H9 (cell line): ENCODE data around the gene SV2C. TPM values are rescaled to one million over a fixed set of nuclear protein-coding genes. Genes with fewer than 3 reads are reported as not detected.

Source experiments
- DNase-seq: peaks from one replicate; pipeline ENCODE4 v3.0.0-alpha.2; 2017
- H2AFZ ChIP-seq: one replicate; pipeline ENCODE4 v1.6.1; 2013; ENCODE audit warnings: mild to moderate bottlenecking, low read length, control low read depth, moderate library complexity
- H2AK5ac ChIP-seq: 2 replicates; pipeline ENCODE4 v1.6.1; 2013; ENCODE audit warnings: low read length, control low read depth, mixed read lengths; ENCODE audit not compliant: insufficient read length
- H2BK120ac ChIP-seq: one replicate; pipeline ENCODE4 v1.6.1; 2013; ENCODE audit warnings: low read depth, mild to moderate bottlenecking, low read length, control low read depth, inconsistent platforms; ENCODE audit not compliant: poor library complexity, severe bottlenecking
- H2BK12ac ChIP-seq: 2 replicates; pipeline ENCODE4 v1.6.1; 2013; ENCODE audit warnings: low read length, control low read depth, mixed read lengths, low read depth; ENCODE audit not compliant: insufficient read length
- H2BK15ac ChIP-seq: 2 replicates; pipeline ENCODE4 v1.6.1; 2013; ENCODE audit warnings: low read depth, low read length, control low read depth
- H2BK20ac ChIP-seq: one replicate; pipeline ENCODE4 v1.6.1; 2013; ENCODE audit warnings: low read depth, mild to moderate bottlenecking, low read length, control low read depth, inconsistent platforms; ENCODE audit not compliant: poor library complexity, severe bottlenecking
- H2BK5ac ChIP-seq: 2 replicates; pipeline ENCODE4 v1.6.1; 2013; ENCODE audit warnings: low read length, control low read depth, mixed read lengths; ENCODE audit not compliant: insufficient read length
- H3K14ac ChIP-seq: 2 replicates; pipeline ENCODE4 v1.6.1; 2013; ENCODE audit warnings: low read length, control low read depth; ENCODE audit not compliant: insufficient read depth
- H3K18ac ChIP-seq: 2 replicates; pipeline ENCODE4 v1.6.1; 2013; ENCODE audit warnings: low read depth, mild to moderate bottlenecking, mixed read lengths, low read length, control low read depth; ENCODE audit not compliant: insufficient read length
- H3K23ac ChIP-seq: 2 replicates; pipeline ENCODE4 v1.6.1; 2013; ENCODE audit warnings: low read length, control low read depth, mixed read lengths, low read depth; ENCODE audit not compliant: insufficient read length
- H3K23me2 ChIP-seq: 2 replicates; pipeline ENCODE4 v1.6.1; 2013; ENCODE audit warnings: low read depth, mild to moderate bottlenecking, mixed read lengths, low read length, control low read depth; ENCODE audit not compliant: insufficient read length, poor library complexity, severe bottlenecking
- H3K27ac ChIP-seq: 2 replicates; pipeline ENCODE4 v1.5.1; 2013; ENCODE audit warnings: low read length, control low read depth, mixed read lengths, low read depth; ENCODE audit not compliant: insufficient read length
- H3K27me3 ChIP-seq: 2 replicates; pipeline ENCODE4 v1.6.1; 2013; ENCODE audit warnings: low read length, control low read depth, inconsistent platforms; ENCODE audit not compliant: insufficient read depth
- H3K4ac ChIP-seq: 2 replicates; pipeline ENCODE4 v1.6.1; 2013; ENCODE audit warnings: low read depth, mild to moderate bottlenecking, control low read depth, inconsistent platforms, low read length, moderate library complexity
- H3K4me1 ChIP-seq: 2 replicates; pipeline ENCODE4 v1.6.1; 2013; ENCODE audit warnings: low read length, control low read depth, inconsistent platforms; ENCODE audit not compliant: insufficient read depth
- H3K4me2 ChIP-seq: 2 replicates; pipeline ENCODE4 v1.6.1; 2013; ENCODE audit warnings: low read length, control low read depth, mixed read lengths; ENCODE audit not compliant: insufficient read length, insufficient read depth
- H3K56ac ChIP-seq: 2 replicates; pipeline ENCODE4 v1.6.1; 2013; ENCODE audit warnings: low read depth, mild to moderate bottlenecking, mixed read lengths, low read length, control low read depth; ENCODE audit not compliant: insufficient read length
- H3K79me1 ChIP-seq: 2 replicates; pipeline ENCODE4 v1.6.1; 2013; ENCODE audit warnings: low read depth, mild to moderate bottlenecking, moderate library complexity, low read length, control low read depth, inconsistent platforms; ENCODE audit not compliant: insufficient read depth, poor library complexity, severe bottlenecking
- H3K79me2 ChIP-seq: 2 replicates; pipeline ENCODE4 v1.6.1; 2013; ENCODE audit warnings: low read length, control low read depth, inconsistent platforms; ENCODE audit not compliant: insufficient read depth
- H3K9ac ChIP-seq: 2 replicates; pipeline ENCODE4 v1.6.1; 2013; ENCODE audit warnings: low read length, control low read depth, mixed read lengths; ENCODE audit not compliant: insufficient read length; ENCODE audit errors: extremely low read depth
- H3K9me3 ChIP-seq: one replicate; pipeline ENCODE4 v1.6.1; 2013; ENCODE audit warnings: low read depth, low read length, inconsistent platforms; ENCODE audit not compliant: control insufficient read depth
- H3T11ph ChIP-seq: one replicate; pipeline ENCODE4 v1.6.1; 2013; ENCODE audit warnings: mild to moderate bottlenecking, low read length, control low read depth, inconsistent platforms
- H4K20me1 ChIP-seq: one replicate; pipeline ENCODE4 v1.6.1; 2013; ENCODE audit not compliant: control insufficient read depth, insufficient read length, insufficient read depth
- H4K5ac ChIP-seq: 2 replicates; pipeline ENCODE4 v1.6.1; 2013; ENCODE audit warnings: low read depth, mild to moderate bottlenecking, mixed read lengths, low read length, control low read depth; ENCODE audit not compliant: insufficient read length
- H4K8ac ChIP-seq: replicated peaks from 2 replicates; pipeline ENCODE4 v1.6.1; 2013; ENCODE audit warnings: low read length, control low read depth, mixed read lengths, low read depth; ENCODE audit not compliant: insufficient read length
- H4K91ac ChIP-seq: 2 replicates; pipeline ENCODE4 v1.6.1; 2013; ENCODE audit warnings: low read depth, mild to moderate bottlenecking, moderate library complexity, mixed read lengths, low read length, control low read depth; ENCODE audit not compliant: insufficient read length
- H3K27ac Mint-ChIP-seq, 3 experiments: 2 replicates in 2 of 3; 3 replicates in 1 of 3; pipeline ENCODE4 v1.8.0; 2020 to 2021; ENCODE audit warnings: mixed read lengths in 3 of 3, mild to moderate bottlenecking in 1 of 3, moderate library complexity in 1 of 3
- H3K27me3 Mint-ChIP-seq: 2 replicates; pipeline ENCODE4 v1.8.0; 2021; ENCODE audit warnings: low read depth, mild to moderate bottlenecking, moderate library complexity, mixed read lengths
- H3K36me3 Mint-ChIP-seq, 3 experiments: 2 replicates in 2 of 3; 3 replicates in 1 of 3; pipeline ENCODE4 v1.8.0; 2020 to 2021; ENCODE audit warnings: low read depth in 3 of 3, mixed read lengths in 3 of 3; ENCODE audit not compliant: insufficient read depth in 1 of 3
- H3K4me1 Mint-ChIP-seq, 2 experiments: 2 replicates each; pipeline ENCODE4 v1.8.0; 2020; ENCODE audit warnings: mixed read lengths in 2 of 2
- H3K4me3 Mint-ChIP-seq, 2 experiments: 2 replicates in 1 of 2; 3 replicates in 1 of 2; pipeline ENCODE4 v1.8.0; 2020 to 2021; ENCODE audit warnings: mild to moderate bottlenecking in 2 of 2, mixed read lengths in 2 of 2, moderate library complexity in 1 of 2
- H3K9me3 Mint-ChIP-seq, 2 experiments: 2 replicates in 1 of 2; 3 replicates in 1 of 2; pipeline ENCODE4 v1.8.0; 2020; ENCODE audit warnings: mild to moderate bottlenecking in 2 of 2, mixed read lengths in 2 of 2, moderate library complexity in 1 of 2
- WGBS: extraction: QIAGEN DNeasy Blood & Tissue Kit; methylation state at CpG from one replicate; pipeline ENCODE4 v1.1.7; 2013; ENCODE audit warnings: missing lambda C conversion rate, low lambda C conversion rate, mixed read lengths; ENCODE audit not compliant: insufficient read length; ENCODE audit errors: extremely low coverage; 5-methylcytosine and 5-hydroxymethylcytosine counted together
- total RNA-seq: library from RNA; stranded (reverse); gene quantifications from 2 replicates; pipeline ENCODE4 v1.2.1, GENCODE V29; 2021
- TF ChIP-seq, protein P1 (sequence below): fragments of 200-600 bp; sonication (generic); conservative IDR thresholded peaks from 3 replicates; pipeline ENCODE4 v1.8.0; 2021; ENCODE audit warnings: antibody characterized with exemption, mild to moderate bottlenecking

Gene SV2C
- total RNA-seq, 1 experiment from 2014 or later: 0.09 TPM

GRCh38 chr5:76332102-76332501 lies 248.9 kb downstream of the SV2C start:
- Mint-ChIP-seq H3K4me3 (no peak overlapping the region), H3K9me3 (peaks cover 11 to 13% of the 10 kb centered on the region in 2 experiments), H3K36me3 (peaks cover 9 to 12% (median 9%) of the 10 kb centered on the region in 3 experiments), H3K27me3 (peaks cover 17% of the 10 kb centered on the region), H3K4me1 (peaks cover 36 to 37% of the 10 kb centered on the region in 2 experiments), H3K27ac (no peak overlapping the region)
- no peaks in the 10 kb centered on the region for H3K79me2 ChIP-seq
- no peak overlapping the region for H4K91ac ChIP-seq
- no peaks in the 10 kb centered on the region for H3K27me3 ChIP-seq
- H3K79me1 ChIP-seq: no peaks in the 10 kb centered on the region
- H3K18ac ChIP-seq: no peak overlapping the region
- no peak overlapping the region for H2BK12ac ChIP-seq
- no peak overlapping the region for H4K5ac ChIP-seq
- no peak overlapping the region for H3T11ph ChIP-seq
- H3K23me2 ChIP-seq: no peaks in the 10 kb centered on the region
- WGBS: no CpG with 5 or more reads among the region's 4 CpGs
- H2BK120ac ChIP-seq: no peak overlapping the region
- H2AFZ ChIP-seq: no peak overlapping the region
- no peaks in the 10 kb centered on the region for H4K20me1 ChIP-seq
- H4K8ac ChIP-seq: no peak overlapping the region
- no peak overlapping the region for H3K23ac ChIP-seq
- peaks cover 5% of the 10 kb centered on the region; the same call in 1 of the 2 replicates for H3K4me1 ChIP-seq
- no peak overlapping the region for H2BK20ac ChIP-seq
- DNase-seq: no peak
- no peak overlapping the region for H2BK15ac ChIP-seq
- no peak overlapping the region for H3K4me2 ChIP-seq
- TF ChIP-seq, protein P1, sequence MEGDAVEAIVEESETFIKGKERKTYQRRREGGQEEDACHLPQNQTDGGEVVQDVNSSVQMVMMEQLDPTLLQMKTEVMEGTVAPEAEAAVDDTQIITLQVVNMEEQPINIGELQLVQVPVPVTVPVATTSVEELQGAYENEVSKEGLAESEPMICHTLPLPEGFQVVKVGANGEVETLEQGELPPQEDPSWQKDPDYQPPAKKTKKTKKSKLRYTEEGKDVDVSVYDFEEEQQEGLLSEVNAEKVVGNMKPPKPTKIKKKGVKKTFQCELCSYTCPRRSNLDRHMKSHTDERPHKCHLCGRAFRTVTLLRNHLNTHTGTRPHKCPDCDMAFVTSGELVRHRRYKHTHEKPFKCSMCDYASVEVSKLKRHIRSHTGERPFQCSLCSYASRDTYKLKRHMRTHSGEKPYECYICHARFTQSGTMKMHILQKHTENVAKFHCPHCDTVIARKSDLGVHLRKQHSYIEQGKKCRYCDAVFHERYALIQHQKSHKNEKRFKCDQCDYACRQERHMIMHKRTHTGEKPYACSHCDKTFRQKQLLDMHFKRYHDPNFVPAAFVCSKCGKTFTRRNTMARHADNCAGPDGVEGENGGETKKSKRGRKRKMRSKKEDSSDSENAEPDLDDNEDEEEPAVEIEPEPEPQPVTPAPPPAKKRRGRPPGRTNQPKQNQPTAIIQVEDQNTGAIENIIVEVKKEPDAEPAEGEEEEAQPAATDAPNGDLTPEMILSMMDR: no peak
- no peak overlapping the region for H3K4ac ChIP-seq
- no peak overlapping the region for H2AK5ac ChIP-seq
- H3K9ac ChIP-seq: no peak overlapping the region
- no peak overlapping the region for H3K14ac ChIP-seq
- no peak overlapping the region for H3K56ac ChIP-seq
- H3K9me3 ChIP-seq: no peaks in the 10 kb centered on the region
- no peak overlapping the region for H2BK5ac ChIP-seq
- no peak overlapping the region for H3K27ac ChIP-seq
